Adrenal gland (tissue), 12 donors: ENCODE results near the gene CSK. TPM values are rescaled to one million over a fixed set of nuclear protein-coding genes. Genes with fewer than 3 reads are reported as not detected.

Experiments
- DNase-seq, 7 donors: peaks; one replicate each; pipeline ENCODE4 v3.0.0-alpha.2; 2019 to 2020
- H3K27ac ChIP-seq, 5 donors: fragments of 200-600 bp; sonication (generic) in 4 of 5; 1 replicate in 3 of 5; 2 replicates in 2 of 5; pipeline versions ENCODE4 v1.5.1 to v1.8.0; 2016 to 2020; ENCODE audit warnings: mild to moderate bottlenecking in 1 of 5
- H3K27me3 ChIP-seq: fragments of 200-600 bp; 2 replicates; pipeline ENCODE4 v1.8.0; 2021
- H3K36me3 ChIP-seq, 2 donors: fragments of 200-600 bp; replicated peaks in 1 of 2; 1 replicate in 1 of 2; 2 replicates in 1 of 2; pipeline versions ENCODE4 v1.5.1 to v1.8.0; 2018 to 2022
- H3K4me1 ChIP-seq, 2 donors: fragments of 200-600 bp; replicated peaks in 1 of 2; 1 replicate in 1 of 2; 2 replicates in 1 of 2; pipeline versions ENCODE4 v1.5.1 to v1.8.0; 2018 to 2021
- H3K4me3 ChIP-seq, 4 donors: fragments of 200-600 bp; sonication (generic) in 3 of 4; one replicate each; pipeline ENCODE4 v1.5.1; 2016 to 2018
- H3K9me3 ChIP-seq, 3 donors: fragments of 200-600 bp; sonication (generic) in 1 of 3; replicated peaks in 1 of 3; 1 replicate in 2 of 3; 2 replicates in 1 of 3; pipeline versions ENCODE4 v1.5.1 to v1.8.0; 2016 to 2021
- CTCF ChIP-seq, 6 experiments: fragments of 450-650 bp in 4 of 6; fragments of 200-600 bp in 2 of 6; sonication (generic) in 1 of 6; IDR thresholded peaks; 1 replicate in 5 of 6; 2 replicates in 1 of 6; pipeline versions ENCODE4 v1.5.1 to v1.8.0; 2016 to 2021; ENCODE audit warnings: antibody characterized with exemption in 6 of 6, mild to moderate bottlenecking in 2 of 6, moderate library complexity in 1 of 6
- POLR2A ChIP-seq, 2 donors: fragments of 450-650 bp; IDR thresholded peaks; one replicate each; pipeline ENCODE4 v1.6.1; 2017; ENCODE audit warnings: antibody characterized with exemption in 2 of 2, mild to moderate bottlenecking in 2 of 2, moderate library complexity in 1 of 2
- WGBS, 4 donors: extraction: QIAGEN DNeasy Blood & Tissue Kit in 2 of 4; methylation state at CpG; one replicate each; pipeline versions ENCODE4 v1.1.5 to v1.1.7; 2013 to 2017; 5-methylcytosine and 5-hydroxymethylcytosine counted together
- intact Hi-C, 2 donors: fragments of 100-400 bp; cut with DNase I; formaldehyde crosslinking; loops; one replicate each; pipeline versions ENCODE4 v1.14.1 to v1.15.0; 2022 to 2023
- microRNA-seq, 3 donors: library from miRNA; unstranded; fragments of <30 nt; microRNA quantifications; one replicate each; pipeline ENCODE4, GENCODE V29; 2017 to 2020
- polyA plus RNA-seq, 3 donors: library from polyadenylated mRNA; stranded (reverse); fragments of 200-250 nt in 2 of 3; fragments of 350-450 nt in 1 of 3; fragmentation: Illumina TruSeq in 1 of 3; extraction: RNeasy Lipid Tissue Mini Kit (QIAGEN cat#74804) in 1 of 3; gene quantifications; one replicate each; pipeline ENCODE4 v1.2.3, GENCODE V29; 2013 to 2014
- small RNA-seq, 2 donors: library from RNA; depleted of rRNA; stranded (forward); fragments of <200 nt; gene quantifications; one replicate each; pipeline ENCODE3, GENCODE V24; 2016
- total RNA-seq, 9 donors: library from RNA; depleted of rRNA in 4 of 9; stranded (reverse); fragments of >200 nt in 4 of 9; fragments of 120-200 nt in 1 of 9; fragmentation: NEBNext Ultra II Directional in 1 of 9; extraction: Animal tissue kit (Norgen Biotek cat#: 25700) in 1 of 9; gene quantifications; one replicate each; pipeline versions ENCODE4 v1.1.0 to v1.2.4, GENCODE V29; 2013 to 2023
- donor health status: healthy with polysubstance abuse.
- donor health status: Bipolar disorder and iron deficiency.
- donor health status: DM: yes; HTN: yes; CAD: no.
- donor health status: DM: no; HTN: no; CAD: no.
- donor health status: DM: no; HTN: no; CAD: no.
- donor health status: DM: yes; HTN: yes; CAD: no.

Gene CSK
- total and polyA plus RNA-seq, 12 donors: 10.9 to 59.4 (median 27.6) TPM

- intact Hi-C loops: no loop called here
- TF ChIP-seq POLR2A (IDR thresholded peaks at IDR 0.05): no peak
- TF ChIP-seq CTCF (IDR thresholded peaks at IDR 0.05): no peak
- Histone ChIP-seq H3K27ac (no peak overlapping the region), H3K9me3 (no peaks in the 10 kb centered on the region), H3K36me3 (peaks cover 0 to 83% of the 10 kb centered on the region in 2 donors), H3K4me1 (peaks cover 4 to 7% of the 10 kb centered on the region in 2 donors), H3K27me3 (no peaks in the 10 kb centered on the region), H3K4me3 (no peak overlapping the region)
- no peak for DNase-seq
- WGBS, 4 donors: 84 to 100% (median 99%) methylated on average over 4 of the region's 4 CpGs
These were observed 68.5 kb downstream of the CSK start for GRCh38 chr15:74850393-74850792.

- DNase-seq: no peak
- H3K9me3 ChIP-seq: no peaks in the 10 kb centered on the region
- no peaks in the 10 kb centered on the region for H3K27me3 ChIP-seq
- no peak overlapping the region for H3K27ac ChIP-seq
- intact Hi-C loops: no loop called here
- no peak overlapping the region for H3K4me3 ChIP-seq
- peaks cover 0 to 75% of the 10 kb centered on the region in 2 donors for H3K36me3 ChIP-seq
- peaks cover 9% of the 10 kb centered on the region in 2 donors for H3K4me1 ChIP-seq
- WGBS, 4 donors: 92 to 97% (median 93%) methylated on average over 5 to 7 of the region's 7 CpGs
- no peak for TF ChIP-seq CTCF (IDR thresholded peaks at IDR 0.05)
- no peak for TF ChIP-seq POLR2A (IDR thresholded peaks at IDR 0.05)
These were observed 70.1 kb downstream of the CSK start for GRCh38 chr15:74851960-74852359.

Small RNA genes within 50 kb of the gene (microRNA-seq; reads per million reads assigned to microRNA genes)
- gene MIR4513 (0 reads per million in 3 donors), gene MIR6882 (0.38 to 2.6 (median 1.8) reads per million in 3 donors)

Small RNA genes within 50 kb of the gene (small RNA-seq; reads per million reads assigned to genes)
- gene CPLX3 (0 reads per million in 2 donors), gene MIR4513 (0 reads per million in 2 donors), gene MIR6882 (0.36 to 0.42 reads per million in 2 donors)

Other genes starting within 250 kb of the CSK start
- gene ARID3B, start 240.9 kb upstream of the CSK start, total RNA-seq: 1 to 10 TPM; 1.0 to 7.1 (median 3.6) TPM
- 1 to 10 TPM; 1.8 to 4.4 (median 2.6) TPM for gene ARID3B, start 240.9 kb upstream of the CSK start, polyA plus RNA-seq
- gene CLK3, start 166.2 kb upstream of the CSK start, total RNA-seq: 100 to 1,000 TPM in 2 of 9 donors, 10 to 100 TPM in 7; 26.2 to 123 (median 58.5) TPM
- 100 to 1,000 TPM in 2 of 3 donors, 10 to 100 TPM in 1; 71.2 to 160 (median 123) TPM for gene CLK3, start 166.2 kb upstream of the CSK start, polyA plus RNA-seq
- 10 to 100 TPM in 5 of 9 donors, 1 to 10 TPM in 4; 3.9 to 25.3 (median 11.3) TPM for gene EDC3, start 86.1 kb upstream of the CSK start, total RNA-seq
- 10 to 100 TPM; 13.6 to 18.9 (median 18.6) TPM for gene EDC3, start 86.1 kb upstream of the CSK start, polyA plus RNA-seq
- gene CYP1A1, start 56.6 kb upstream of the CSK start, total RNA-seq: under 1 TPM in 2 of 9 donors, not detected in 7; 0.11 to 0.96 TPM
- 1 to 10 TPM in 1 of 3 donors, not detected in 2; 2.2 TPM for gene CYP1A1, start 56.6 kb upstream of the CSK start, polyA plus RNA-seq
- gene CYP1A2, start 33.2 kb upstream of the CSK start, total RNA-seq: not detected
- not detected for gene CYP1A2, start 33.2 kb upstream of the CSK start, polyA plus RNA-seq
- 10 to 100 TPM in 1 of 9 donors, 1 to 10 TPM in 6, under 1 TPM in 1, not detected in 1; 0.28 to 11.2 (median 3.9) TPM for gene LMAN1L, start 30.8 kb downstream of the CSK start, total RNA-seq
- 10 to 100 TPM in 1 of 3 donors, 1 to 10 TPM in 1, under 1 TPM in 1; 0.88 to 12.5 (median 7.3) TPM for gene LMAN1L, start 30.8 kb downstream of the CSK start, polyA plus RNA-seq
- 1 to 10 TPM in 2 of 9 donors, under 1 TPM in 5, not detected in 2; 0.11 to 3.6 (median 0.69) TPM for gene CPLX3, start 44.5 kb downstream of the CSK start, total RNA-seq
- gene CPLX3, start 44.5 kb downstream of the CSK start, polyA plus RNA-seq: 10 to 100 TPM in 2 of 3 donors, 1 to 10 TPM in 1; 1.1 to 24.1 (median 24.0) TPM
- 10 to 100 TPM; 30.1 to 83.6 (median 48.9) TPM for gene ULK3, start 61.1 kb downstream of the CSK start, total RNA-seq
- 100 to 1,000 TPM in 2 of 3 donors, 10 to 100 TPM in 1; 21.7 to 126 (median 124) TPM for gene ULK3, start 61.1 kb downstream of the CSK start, polyA plus RNA-seq
- 100 to 1,000 TPM in 5 of 9 donors, 10 to 100 TPM in 4; 29.5 to 185 (median 100) TPM for gene SCAMP2, start 91.3 kb downstream of the CSK start, total RNA-seq
- 100 to 1,000 TPM in 1 of 3 donors, 10 to 100 TPM in 2; 45.0 to 109 (median 61.9) TPM for gene SCAMP2, start 91.3 kb downstream of the CSK start, polyA plus RNA-seq
- gene MPI, start 108.0 kb downstream of the CSK start, total RNA-seq: 100 to 1,000 TPM in 6 of 9 donors, 10 to 100 TPM in 3; 68.7 to 218 (median 105) TPM
- 100 to 1,000 TPM in 1 of 3 donors, 10 to 100 TPM in 2; 26.2 to 123 (median 37.9) TPM for gene MPI, start 108.0 kb downstream of the CSK start, polyA plus RNA-seq
- gene FAM219B, start 124.8 kb downstream of the CSK start, total RNA-seq: 100 to 1,000 TPM in 2 of 9 donors, 10 to 100 TPM in 7; 44.0 to 112 (median 82.3) TPM
- gene FAM219B, start 124.8 kb downstream of the CSK start, polyA plus RNA-seq: 10 to 100 TPM; 45.0 to 54.5 (median 51.4) TPM
- gene COX5A, start 156.0 kb downstream of the CSK start, total RNA-seq: 100 to 1,000 TPM in 8 of 9 donors, 10 to 100 TPM in 1; 60.9 to 330 (median 150) TPM
- gene COX5A, start 156.0 kb downstream of the CSK start, polyA plus RNA-seq: 100 to 1,000 TPM in 2 of 3 donors, 10 to 100 TPM in 1; 85.5 to 244 (median 190) TPM
- 10 to 100 TPM; 17.4 to 46.2 (median 26.4) TPM for gene RPP25, start 174.7 kb downstream of the CSK start, total RNA-seq
- gene RPP25, start 174.7 kb downstream of the CSK start, polyA plus RNA-seq: 10 to 100 TPM; 12.1 to 18.4 (median 15.5) TPM
- 10 to 100 TPM; 12.8 to 47.2 (median 28.7) TPM for gene SCAMP5, start 213.5 kb downstream of the CSK start, total RNA-seq
- 10 to 100 TPM; 10.2 to 22.0 (median 19.7) TPM for gene SCAMP5, start 213.5 kb downstream of the CSK start, polyA plus RNA-seq
- 10 to 100 TPM; 19.0 to 36.4 (median 24.6) TPM for gene PPCDC, start 241.5 kb downstream of the CSK start, total RNA-seq
- 10 to 100 TPM; 17.4 to 35.2 (median 31.8) TPM for gene PPCDC, start 241.5 kb downstream of the CSK start, polyA plus RNA-seq